Right cardiac atrium (tissue), 5 donors: ENCODE measurements around the gene C22orf31. TPM values are rescaled to one million over a fixed set of nuclear protein-coding genes. Genes with fewer than 3 reads are reported as not detected.
"Not testable (repeated sequence)": the region's sequence is repeated elsewhere in the genome, so short reads cannot be mapped to it uniquely, and the experiment has no call there.

Experiments
- ATAC-seq, 2 donors: fragments of 200-7000 bp; cut with Tn5 transposase; one replicate each; pipeline versions ENCODE4 v1.8.0 to v1.9.1; 2020; ENCODE audit warnings: moderate library complexity in 2 of 2, mild to moderate bottlenecking in 1 of 2
- DNase-seq, 3 donors: peaks; one replicate each; pipeline ENCODE4 v3.0.0-alpha.2; 2020
- H3K27ac ChIP-seq: one replicate; pipeline ENCODE4 v1.5.1; 2013; ENCODE audit warnings: mild to moderate bottlenecking, low read length, control low read depth, moderate library complexity
- H3K27me3 ChIP-seq: one replicate; pipeline ENCODE4 v1.6.1; 2013; ENCODE audit not compliant: control insufficient read depth, insufficient read depth
- H3K4me1 ChIP-seq: one replicate; pipeline ENCODE4 v1.6.1; 2013; ENCODE audit warnings: low read length; ENCODE audit not compliant: control insufficient read depth, insufficient read depth
- H3K4me3 ChIP-seq: one replicate; pipeline ENCODE4 v1.5.1; 2013; ENCODE audit warnings: low read length, control low read depth
- H3K9me3 ChIP-seq: one replicate; pipeline ENCODE4 v1.6.1; 2013; ENCODE audit warnings: low read length; ENCODE audit not compliant: control insufficient read depth
- WGBS: extraction: QIAGEN DNeasy Blood & Tissue Kit; methylation state at CpG from one replicate; pipeline ENCODE4 v1.1.7; 2013; 5-methylcytosine and 5-hydroxymethylcytosine counted together
- intact Hi-C, 4 donors: fragments of 100-400 bp; cut with DNase I; formaldehyde crosslinking; loops; one replicate each; pipeline versions ENCODE4 v1.11.0 to v1.14.0; 2022 to 2023
- polyA plus RNA-seq: library from polyadenylated mRNA; stranded (reverse); fragments of 200-250 nt; gene quantifications from one replicate; pipeline ENCODE4 v1.2.3, GENCODE V29; 2013
- total RNA-seq, 4 donors: library from RNA; stranded (reverse); fragmentation: NEBNext Ultra II Directional; extraction: Animal tissue kit (Norgen Biotek cat#: 25700); gene quantifications; one replicate each; pipeline ENCODE4 v1.2.1, GENCODE V29; 2021
- donor health status: healthy with polysubstance abuse.
- donor health status: DM: no; HTN: yes; CAD: no.
- donor health status: DM: no; HTN: no; CAD: no.
- donor health status: DM: no; HTN: yes; CAD: no; lungs with severe emphysema.
- donor health status: DM: yes; HTN: yes; CAD: no.

C22orf31 gene
- total and polyA plus RNA-seq, 5 donors = 0.14 to 0.46 (median 0.31) TPM; not detected in 2

GRCh38 chr22:29093501-29094300, 32.1 kb upstream of the C22orf31 start:
- 42% methylated on average over 4 of the region's 4 CpGs for WGBS
- no peak overlapping the region for H3K4me3 ChIP-seq
- no peaks in the 10 kb centered on the region for H3K9me3 ChIP-seq
- ATAC-seq (peak; percentile 82 to 84), DNase-seq (peak in 2 of 3 donors; percentile 26 to 61)
- intact Hi-C loops = no loop called here
- peaks cover 5% of the 10 kb centered on the region for H3K4me1 ChIP-seq
- H3K27me3 ChIP-seq = no peaks in the 10 kb centered on the region
- peak overlapping the region; percentile 11 for H3K27ac ChIP-seq

DNA sequence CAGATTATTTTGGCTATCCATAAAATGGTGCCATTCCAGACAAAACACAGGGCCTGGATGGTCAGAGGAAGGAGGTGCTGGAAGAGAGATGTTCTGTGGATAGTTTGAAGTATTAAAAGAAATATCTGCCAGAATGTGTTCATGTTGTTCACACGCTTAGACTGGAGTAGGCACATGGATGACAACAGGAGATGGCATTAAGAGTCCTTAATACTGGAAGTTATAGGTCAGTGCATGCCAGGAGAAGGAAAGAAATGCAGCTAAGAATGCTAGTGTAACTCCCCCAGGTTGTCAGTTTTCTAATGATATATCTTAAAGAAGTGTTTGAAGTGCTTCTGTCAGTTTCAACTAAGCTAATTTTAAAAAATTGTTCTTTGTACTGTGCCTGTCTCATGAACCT, 31.4 kb upstream of the C22orf31 start:
- no peak for ATAC-seq
- Histone ChIP-seq H3K4me1 (peaks cover 5% of the 10 kb centered on the region), H3K4me3 (no peak overlapping the region), H3K27me3 (no peaks in the 10 kb centered on the region), H3K9me3 (no peaks in the 10 kb centered on the region), H3K27ac (no peak overlapping the region)
- intact Hi-C loops = no loop called here
- no peak for DNase-seq
- WGBS = 75% methylated on average over 1 of the region's 1 CpG

- Histone ChIP-seq H3K9me3 (no peaks in the 10 kb centered on the region), H3K4me3 (no peak overlapping the region), H3K27me3 (no peaks in the 10 kb centered on the region), H3K27ac (no peak overlapping the region), H3K4me1 (peaks cover 5% of the 10 kb centered on the region)
- ATAC-seq (no peak), DNase-seq (no peak)
- intact Hi-C loops = no loop called here
- WGBS = 69% methylated on average over 4 of the region's 4 CpGs
These were observed 30.6 kb upstream of the C22orf31 start for GRCh38 chr22:29092243-29092642.

- Histone ChIP-seq H3K27me3 (no peaks in the 10 kb centered on the region), H3K4me3 (no peak overlapping the region), H3K27ac (no peak overlapping the region), H3K9me3 (no peaks in the 10 kb centered on the region), H3K4me1 (peaks cover 5% of the 10 kb centered on the region)
- no peak for ATAC-seq
- intact Hi-C loops = no loop called here
- no peak for DNase-seq
- WGBS = 67% methylated on average over 3 of the region's 3 CpGs
These were observed 28.4 kb upstream of the C22orf31 start for GRCh38 chr22:29090039-29090438.

DNA sequence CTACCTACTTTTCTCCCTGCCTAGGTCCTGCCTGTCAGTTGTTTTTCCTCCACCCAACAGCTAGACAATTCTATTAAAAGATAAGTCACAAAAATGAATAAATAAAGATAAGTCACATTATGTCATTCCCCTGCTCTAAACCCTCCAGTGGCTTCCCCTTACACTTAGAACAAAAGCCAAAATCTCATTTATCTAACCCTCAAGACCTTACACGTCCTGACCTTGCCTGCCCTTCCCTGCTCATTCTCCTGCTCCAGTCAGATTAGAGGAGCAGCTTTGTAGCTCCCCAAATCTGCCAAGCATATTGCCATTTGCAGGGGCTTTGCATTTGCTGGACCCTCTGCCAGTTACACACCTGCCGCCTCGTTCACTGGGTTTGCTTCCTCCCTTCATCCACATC, 27.9 kb upstream of the C22orf31 start:
- ATAC-seq (no peak), DNase-seq (no peak)
- WGBS = 60% methylated on average over 3 of the region's 3 CpGs
- Histone ChIP-seq H3K27me3 (no peaks in the 10 kb centered on the region), H3K9me3 (no peaks in the 10 kb centered on the region), H3K4me3 (no peak overlapping the region), H3K4me1 (peaks cover 5% of the 10 kb centered on the region), H3K27ac (no peak overlapping the region)
- intact Hi-C loops = no loop called here

GRCh38 chr22:29088809-29089208, 27.2 kb upstream of the C22orf31 start:
- ATAC-seq (no peak), DNase-seq (no peak)
- Histone ChIP-seq H3K4me1 (peaks cover 5% of the 10 kb centered on the region), H3K4me3 (no peak overlapping the region), H3K27ac (no peak overlapping the region), H3K9me3 (no peaks in the 10 kb centered on the region), H3K27me3 (no peaks in the 10 kb centered on the region)
- intact Hi-C loops = no loop called here
- 95% methylated on average over 3 of the region's 3 CpGs for WGBS

DNA sequence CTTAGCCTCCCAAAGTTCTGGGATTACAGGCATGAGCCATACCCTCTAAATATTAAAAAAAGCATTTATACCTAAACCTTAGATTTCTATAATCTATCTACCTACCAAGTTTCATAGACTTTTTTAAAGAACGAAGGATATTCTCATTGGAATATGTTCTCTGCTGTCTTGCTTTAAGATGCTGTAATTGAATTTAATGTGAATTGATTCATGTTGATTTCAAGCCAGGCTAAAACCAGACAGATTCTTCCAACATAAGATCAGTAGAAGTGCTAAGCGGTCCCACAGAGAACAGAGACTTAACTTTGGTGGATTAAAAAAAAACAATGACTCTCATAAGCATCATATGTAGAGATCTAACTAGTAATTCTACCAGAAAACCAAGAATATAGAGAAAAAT, 25.4 kb upstream of the C22orf31 start:
- intact Hi-C loops = no loop called here
- no peak for ATAC-seq

GRCh38 chr22:29083933-29084591, 22.4 kb upstream of the C22orf31 start:
- no peaks in the 10 kb centered on the region for H3K27me3 ChIP-seq
- H3K9me3 ChIP-seq = no peaks in the 10 kb centered on the region
- DNase-seq (no peak), ATAC-seq (no peak)
- no peak overlapping the region for H3K27ac ChIP-seq
- H3K4me3 ChIP-seq = no peak overlapping the region
- intact Hi-C loops = no loop called here
- H3K4me1 ChIP-seq = peaks cover 13% of the 10 kb centered on the region
- 57% methylated on average over 5 of the region's 5 CpGs for WGBS

More for the DNA sequence above, 25.4 kb upstream of the C22orf31 start:
- no peak for DNase-seq
- no peak overlapping the region for H3K27ac ChIP-seq
- no peaks in the 10 kb centered on the region for H3K27me3 ChIP-seq
- H3K4me1 ChIP-seq = peaks cover 3% of the 10 kb centered on the region
- WGBS = 88% methylated on average over 2 of the region's 2 CpGs
- H3K4me3 ChIP-seq = no peak overlapping the region
- no peaks in the 10 kb centered on the region for H3K9me3 ChIP-seq

DNA sequence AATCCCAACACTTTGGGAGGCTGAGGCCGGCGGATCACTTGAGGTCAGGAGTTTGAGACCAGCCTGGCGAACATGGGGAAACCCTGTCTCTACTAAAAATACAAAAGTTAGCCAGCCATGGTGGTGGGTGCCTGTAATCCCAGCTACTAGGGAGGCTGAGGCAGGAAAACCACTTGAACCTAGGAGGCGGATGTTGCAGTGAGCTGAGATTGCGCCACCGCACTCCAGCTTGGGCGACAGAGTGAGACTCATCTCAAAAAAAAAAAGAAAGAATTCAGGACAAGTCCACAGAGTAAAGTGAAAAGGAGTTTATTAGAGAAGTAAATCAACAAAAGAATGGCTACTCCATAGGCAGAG, 21.9 kb upstream of the C22orf31 start:
- intact Hi-C loops, H3K9me3 ChIP-seq, H3K27me3 ChIP-seq, H3K4me3 ChIP-seq, H3K27ac ChIP-seq, DNase-seq, ATAC-seq: not testable (repeated sequence)
- peaks cover 13% of the 10 kb centered on the region for H3K4me1 ChIP-seq
- 98% methylated on average over 7 of the region's 7 CpGs for WGBS

- Histone ChIP-seq H3K27me3 (no peaks in the 10 kb centered on the region), H3K4me1 (peaks cover 13% of the 10 kb centered on the region), H3K9me3 (no peaks in the 10 kb centered on the region), H3K4me3 (no peak overlapping the region), H3K27ac (no peak overlapping the region)
- no peak for ATAC-seq
- 91% methylated on average over 7 of the region's 7 CpGs for WGBS
- no peak for DNase-seq
- intact Hi-C loops = no loop called here
These were observed 21.4 kb upstream of the C22orf31 start for GRCh38 chr22:29082826-29083545.
